ENCODE measurements around the gene PTGS1.

Gene PTGS1

GRCh38 chr9:122336866-122337555, 33.8 kb upstream of the PTGS1 start:
- POLR2A ChIA-PET, result no interaction called here
- DNase-seq, result no peak
- no peak overlapping the region for H3K4me3 ChIP-seq (ENCODE audit: control insufficient read depth in 1 of 7, extremely low read depth in 1 of 7, insufficient read depth in 4 of 7, low read depth in 2 of 7, low read length in 6 of 7)
- no peaks in the 10 kb centered on the region for H3K27me3 ChIP-seq (replicated peaks in 2 of 5; ENCODE audit: control insufficient read depth in 4 of 5, insufficient read depth in 5 of 5, low read length in 4 of 5)
- H3K4me1 ChIP-seq (ENCODE audit: control extremely low read depth in 1 of 4, control insufficient read depth in 4 of 4, insufficient read depth in 4 of 4, low read length in 3 of 4), result peaks cover 0 to 18% (median 16%) of the 10 kb centered on the region in 4 experiments
- H3K27ac ChIP-seq (ENCODE audit: insufficient read depth in 1 of 2, low read depth in 1 of 2, low read length in 2 of 2, poor library complexity in 1 of 2, severe bottlenecking in 2 of 2), result no peak overlapping the region
- 77% methylated on average over 17 of the region's 26 CpGs for WGBS (ENCODE audit: insufficient coverage)
- H3K36me3 ChIP-seq (ENCODE audit: control insufficient read depth in 4 of 4, insufficient read depth in 4 of 4, low read length in 3 of 4), result no peaks in the 10 kb centered on the region
- CTCF ChIA-PET, result interaction anchor here (1.0 to 4.3 kb wide), 3 partner anchors 9 to 13 kb away, joined by 3 to 27 read pairs (median 6); no protein-coding TSS in a partner anchor
- no peaks in the 10 kb centered on the region for H3K9me3 ChIP-seq (ENCODE audit: control extremely low read depth in 1 of 5, control insufficient read depth in 4 of 5, insufficient read depth in 2 of 5, low read depth in 1 of 5, low read length in 4 of 5)

GRCh38 chr9:122337556-122337929, 33.3 kb upstream of the PTGS1 start:
- CTCF ChIA-PET, result interaction anchor here (1.6 kb wide), 1 partner anchor 13 kb away, joined by 6 read pairs; no protein-coding TSS in a partner anchor
- no peak for DNase-seq
- POLR2A ChIA-PET, result no interaction called here
- H3K4me1 ChIP-seq (ENCODE audit: control extremely low read depth in 1 of 4, control insufficient read depth in 4 of 4, insufficient read depth in 4 of 4, low read length in 3 of 4), result peaks cover 0 to 13% (median 11%) of the 10 kb centered on the region in 4 experiments
- no peak overlapping the region for H3K27ac ChIP-seq (ENCODE audit: insufficient read depth in 1 of 2, low read depth in 1 of 2, low read length in 2 of 2, poor library complexity in 1 of 2, severe bottlenecking in 2 of 2)
- no peaks in the 10 kb centered on the region for H3K27me3 ChIP-seq (replicated peaks in 2 of 5; ENCODE audit: control insufficient read depth in 4 of 5, insufficient read depth in 5 of 5, low read length in 4 of 5)
- WGBS (ENCODE audit: insufficient coverage), result 96% methylated on average over 4 of the region's 4 CpGs
- H3K4me3 ChIP-seq (ENCODE audit: control insufficient read depth in 1 of 7, extremely low read depth in 1 of 7, insufficient read depth in 4 of 7, low read depth in 2 of 7, low read length in 6 of 7), result no peak overlapping the region
- no peaks in the 10 kb centered on the region for H3K36me3 ChIP-seq (ENCODE audit: control insufficient read depth in 4 of 4, insufficient read depth in 4 of 4, low read length in 3 of 4)
- H3K9me3 ChIP-seq (ENCODE audit: control extremely low read depth in 1 of 5, control insufficient read depth in 4 of 5, insufficient read depth in 2 of 5, low read depth in 1 of 5, low read length in 4 of 5), result no peaks in the 10 kb centered on the region

GRCh38 chr9:122338536-122338935, 32.3 kb upstream of the PTGS1 start:
- Histone ChIP-seq H3K9me3 (ENCODE audit: control extremely low read depth in 1 of 5, control insufficient read depth in 4 of 5, insufficient read depth in 2 of 5, low read depth in 1 of 5, low read length in 4 of 5) (no peaks in the 10 kb centered on the region), H3K4me1 (ENCODE audit: control extremely low read depth in 1 of 4, control insufficient read depth in 4 of 4, insufficient read depth in 4 of 4, low read length in 3 of 4) (peaks cover 0 to 5% (median 2%) of the 10 kb centered on the region in 4 experiments), H3K27me3 (replicated peaks in 2 of 5; ENCODE audit: control insufficient read depth in 4 of 5, insufficient read depth in 5 of 5, low read length in 4 of 5) (no peaks in the 10 kb centered on the region), H3K27ac (ENCODE audit: insufficient read depth in 1 of 2, low read depth in 1 of 2, low read length in 2 of 2, poor library complexity in 1 of 2, severe bottlenecking in 2 of 2) (no peak overlapping the region), H3K36me3 (ENCODE audit: control insufficient read depth in 4 of 4, insufficient read depth in 4 of 4, low read length in 3 of 4) (no peaks in the 10 kb centered on the region), H3K4me3 (ENCODE audit: control insufficient read depth in 1 of 7, extremely low read depth in 1 of 7, insufficient read depth in 4 of 7, low read depth in 2 of 7, low read length in 6 of 7) (no peak overlapping the region)
- ChIA-PET CTCF (interaction anchor here (0.6 to 1.8 kb wide), 5 partner anchors 9 to 215 kb away, joined by 3 to 8 read pairs (median 4); no protein-coding TSS in a partner anchor), POLR2A (no interaction called here)
- WGBS (ENCODE audit: insufficient coverage), result 93% methylated on average over 6 of the region's 6 CpGs
- DNase-seq, result no peak

GRCh38 chr9:122338994-122339393, 31.8 kb upstream of the PTGS1 start:
- no peaks in the 10 kb centered on the region for H3K9me3 ChIP-seq (ENCODE audit: control extremely low read depth in 1 of 5, control insufficient read depth in 4 of 5, insufficient read depth in 2 of 5, low read depth in 1 of 5, low read length in 4 of 5)
- no peak for DNase-seq
- H3K27ac ChIP-seq (ENCODE audit: insufficient read depth in 1 of 2, low read depth in 1 of 2, low read length in 2 of 2, poor library complexity in 1 of 2, severe bottlenecking in 2 of 2), result no peak overlapping the region
- H3K36me3 ChIP-seq (ENCODE audit: control insufficient read depth in 4 of 4, insufficient read depth in 4 of 4, low read length in 3 of 4), result no peaks in the 10 kb centered on the region
- no peaks in the 10 kb centered on the region for H3K27me3 ChIP-seq (replicated peaks in 2 of 5; ENCODE audit: control insufficient read depth in 4 of 5, insufficient read depth in 5 of 5, low read length in 4 of 5)
- CTCF ChIA-PET, result interaction anchor here (1.0 to 1.8 kb wide), 4 partner anchors 9 to 216 kb away, joined by 3 to 8 read pairs (median 4); no protein-coding TSS in a partner anchor
- WGBS (ENCODE audit: insufficient coverage), result 85% methylated on average over 3 of the region's 3 CpGs
- H3K4me3 ChIP-seq (ENCODE audit: control insufficient read depth in 1 of 7, extremely low read depth in 1 of 7, insufficient read depth in 4 of 7, low read depth in 2 of 7, low read length in 6 of 7), result no peak overlapping the region
- H3K4me1 ChIP-seq (ENCODE audit: control extremely low read depth in 1 of 4, control insufficient read depth in 4 of 4, insufficient read depth in 4 of 4, low read length in 3 of 4), result peaks cover 0 to under 1% (median 0%) of the 10 kb centered on the region in 4 experiments
- POLR2A ChIA-PET, result no interaction called here

- Histone ChIP-seq H3K4me1 (ENCODE audit: control extremely low read depth in 1 of 4, control insufficient read depth in 4 of 4, insufficient read depth in 4 of 4, low read length in 3 of 4) (no peaks in the 10 kb centered on the region), H3K4me3 (ENCODE audit: control insufficient read depth in 1 of 7, extremely low read depth in 1 of 7, insufficient read depth in 4 of 7, low read depth in 2 of 7, low read length in 6 of 7) (no peak overlapping the region), H3K9me3 (ENCODE audit: control extremely low read depth in 1 of 5, control insufficient read depth in 4 of 5, insufficient read depth in 2 of 5, low read depth in 1 of 5, low read length in 4 of 5) (no peaks in the 10 kb centered on the region), H3K27ac (ENCODE audit: insufficient read depth in 1 of 2, low read depth in 1 of 2, low read length in 2 of 2, poor library complexity in 1 of 2, severe bottlenecking in 2 of 2) (no peak overlapping the region), H3K27me3 (replicated peaks in 2 of 5; ENCODE audit: control insufficient read depth in 4 of 5, insufficient read depth in 5 of 5, low read length in 4 of 5) (no peaks in the 10 kb centered on the region), H3K36me3 (ENCODE audit: control insufficient read depth in 4 of 4, insufficient read depth in 4 of 4, low read length in 3 of 4) (no peaks in the 10 kb centered on the region)
- POLR2A ChIA-PET, result no interaction called here
- 100% methylated on average over 2 of the region's 5 CpGs for WGBS (ENCODE audit: insufficient coverage)
- no peak for DNase-seq
- CTCF ChIA-PET, result interaction anchor here (1.1 to 1.8 kb wide), 5 partner anchors 8 to 216 kb away, joined by 3 to 8 read pairs (median 5); no protein-coding TSS in a partner anchor
Measured at GRCh38 chr9:122339579-122339978, 31.2 kb upstream of the PTGS1 start.

GRCh38 chr9:122340161-122340560, 30.7 kb upstream of the PTGS1 start:
- POLR2A ChIA-PET, result no interaction called here
- H3K36me3 ChIP-seq (ENCODE audit: control insufficient read depth in 4 of 4, insufficient read depth in 4 of 4, low read length in 3 of 4), result no peaks in the 10 kb centered on the region
- CTCF ChIA-PET, result interaction anchor here (1.1 to 1.8 kb wide), 3 partner anchors 9 to 207 kb away, joined by 3 to 8 read pairs (median 5); no protein-coding TSS in a partner anchor

GRCh38 chr9:122342323-122343050, 28.3 kb upstream of the PTGS1 start:
- no peak for DNase-seq
- no peaks in the 10 kb centered on the region for H3K36me3 ChIP-seq (ENCODE audit: control insufficient read depth in 4 of 4, insufficient read depth in 4 of 4, low read length in 3 of 4)
- ChIA-PET POLR2A (no interaction called here), CTCF (no interaction called here)
- no peak overlapping the region for H3K4me3 ChIP-seq (ENCODE audit: control insufficient read depth in 1 of 7, extremely low read depth in 1 of 7, insufficient read depth in 4 of 7, low read depth in 2 of 7, low read length in 6 of 7)
- no peaks in the 10 kb centered on the region for H3K27me3 ChIP-seq (replicated peaks in 2 of 5; ENCODE audit: control insufficient read depth in 4 of 5, insufficient read depth in 5 of 5, low read length in 4 of 5)
- H3K9me3 ChIP-seq (ENCODE audit: control extremely low read depth in 1 of 5, control insufficient read depth in 4 of 5, insufficient read depth in 2 of 5, low read depth in 1 of 5, low read length in 4 of 5), result no peaks in the 10 kb centered on the region
- peaks cover 0 to 10% (median 4%) of the 10 kb centered on the region in 4 experiments for H3K4me1 ChIP-seq (ENCODE audit: control extremely low read depth in 1 of 4, control insufficient read depth in 4 of 4, insufficient read depth in 4 of 4, low read length in 3 of 4)
- no peak overlapping the region for H3K27ac ChIP-seq (ENCODE audit: insufficient read depth in 1 of 2, low read depth in 1 of 2, low read length in 2 of 2, poor library complexity in 1 of 2, severe bottlenecking in 2 of 2)
- WGBS (ENCODE audit: insufficient coverage), result 94% methylated on average over 13 of the region's 15 CpGs

More at GRCh38 chr9:122340161-122340560, 30.7 kb upstream of the PTGS1 start:
- no peaks in the 10 kb centered on the region for H3K27me3 ChIP-seq (replicated peaks in 2 of 5; ENCODE audit: control insufficient read depth in 4 of 5, insufficient read depth in 5 of 5, low read length in 4 of 5)
- H3K9me3 ChIP-seq (ENCODE audit: control extremely low read depth in 1 of 5, control insufficient read depth in 4 of 5, insufficient read depth in 2 of 5, low read depth in 1 of 5, low read length in 4 of 5), result no peaks in the 10 kb centered on the region
- no peak overlapping the region for H3K4me3 ChIP-seq (ENCODE audit: control insufficient read depth in 1 of 7, extremely low read depth in 1 of 7, insufficient read depth in 4 of 7, low read depth in 2 of 7, low read length in 6 of 7)
- H3K27ac ChIP-seq (ENCODE audit: insufficient read depth in 1 of 2, low read depth in 1 of 2, low read length in 2 of 2, poor library complexity in 1 of 2, severe bottlenecking in 2 of 2), result no peak overlapping the region
- DNase-seq, result no peak
- H3K4me1 ChIP-seq (ENCODE audit: control extremely low read depth in 1 of 4, control insufficient read depth in 4 of 4, insufficient read depth in 4 of 4, low read length in 3 of 4), result no peaks in the 10 kb centered on the region
- WGBS (ENCODE audit: insufficient coverage), result 92% methylated on average over 6 of the region's 6 CpGs
